Neural progenitor cell (in vitro differentiated cells): ENCODE results near the gene DCTN2.

Experiments
- EZH2 ChIP-seq: fragments of 200-600 bp; sonication (generic); IDR thresholded peaks from 2 replicates; pipeline ENCODE4 v1.6.1; 2017; ENCODE audit warnings: antibody characterized with exemption, mild to moderate bottlenecking, moderate library complexity
- EZH2phosphoT487 ChIP-seq: fragments of 200-600 bp; sonication (generic); IDR thresholded peaks from 2 replicates; pipeline ENCODE4 v1.6.1; 2017; ENCODE audit warnings: antibody characterized with exemption
- TF ChIP-seq, protein P1 (sequence below): fragments of 200-600 bp; sonication (generic); IDR thresholded peaks from 2 replicates; pipeline ENCODE4 v1.5.1; 2017; ENCODE audit warnings: antibody characterized with exemption, mild to moderate bottlenecking

DNA sequence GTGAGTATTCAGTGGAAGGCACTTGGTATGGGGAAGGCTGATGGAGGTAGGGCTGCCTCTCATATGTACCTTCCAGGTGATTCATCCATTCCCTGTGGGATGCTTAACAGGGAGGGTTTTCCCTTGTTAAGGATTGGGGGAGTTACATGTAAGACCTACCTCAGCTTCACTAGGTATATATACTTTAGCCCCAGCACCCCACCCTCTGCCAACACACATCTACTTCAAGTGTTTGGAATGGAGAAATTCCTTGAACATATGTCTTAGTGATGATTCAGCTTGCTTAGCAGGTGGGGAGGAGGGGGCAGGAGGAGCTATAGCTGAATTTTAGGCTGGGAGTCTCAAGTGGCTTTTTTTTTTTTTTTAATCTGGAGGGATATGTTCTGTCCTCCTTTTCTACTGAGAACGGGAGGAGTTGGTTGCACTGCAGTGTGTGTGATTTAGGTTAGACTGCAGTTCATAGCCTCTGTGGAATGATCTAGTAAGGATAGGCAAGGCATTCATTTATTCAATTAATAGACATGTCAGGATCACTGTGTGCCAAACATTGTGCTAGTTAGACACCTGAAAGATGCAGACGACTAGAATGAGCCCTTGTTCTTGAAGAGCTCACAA, 45.7 kb upstream of the DCTN2 start:
- TF ChIP-seq, protein P1, sequence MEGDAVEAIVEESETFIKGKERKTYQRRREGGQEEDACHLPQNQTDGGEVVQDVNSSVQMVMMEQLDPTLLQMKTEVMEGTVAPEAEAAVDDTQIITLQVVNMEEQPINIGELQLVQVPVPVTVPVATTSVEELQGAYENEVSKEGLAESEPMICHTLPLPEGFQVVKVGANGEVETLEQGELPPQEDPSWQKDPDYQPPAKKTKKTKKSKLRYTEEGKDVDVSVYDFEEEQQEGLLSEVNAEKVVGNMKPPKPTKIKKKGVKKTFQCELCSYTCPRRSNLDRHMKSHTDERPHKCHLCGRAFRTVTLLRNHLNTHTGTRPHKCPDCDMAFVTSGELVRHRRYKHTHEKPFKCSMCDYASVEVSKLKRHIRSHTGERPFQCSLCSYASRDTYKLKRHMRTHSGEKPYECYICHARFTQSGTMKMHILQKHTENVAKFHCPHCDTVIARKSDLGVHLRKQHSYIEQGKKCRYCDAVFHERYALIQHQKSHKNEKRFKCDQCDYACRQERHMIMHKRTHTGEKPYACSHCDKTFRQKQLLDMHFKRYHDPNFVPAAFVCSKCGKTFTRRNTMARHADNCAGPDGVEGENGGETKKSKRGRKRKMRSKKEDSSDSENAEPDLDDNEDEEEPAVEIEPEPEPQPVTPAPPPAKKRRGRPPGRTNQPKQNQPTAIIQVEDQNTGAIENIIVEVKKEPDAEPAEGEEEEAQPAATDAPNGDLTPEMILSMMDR: no peak
- TF ChIP-seq EZH2 (no peak), EZH2phosphoT487 (no peak)
